ENCODE results near the gene CAPN11. TPM values are rescaled to one million over a fixed set of nuclear protein-coding genes. Genes with fewer than 3 reads are reported as not detected.
"Not testable (repeated sequence)": the region's sequence is repeated elsewhere in the genome, so short reads cannot be mapped to it uniquely, and the experiment has no call there.

CAPN11 gene
- total RNA-seq, 2 donors from 2014 or later, result 2.0 TPM; not detected in 1

DNA sequence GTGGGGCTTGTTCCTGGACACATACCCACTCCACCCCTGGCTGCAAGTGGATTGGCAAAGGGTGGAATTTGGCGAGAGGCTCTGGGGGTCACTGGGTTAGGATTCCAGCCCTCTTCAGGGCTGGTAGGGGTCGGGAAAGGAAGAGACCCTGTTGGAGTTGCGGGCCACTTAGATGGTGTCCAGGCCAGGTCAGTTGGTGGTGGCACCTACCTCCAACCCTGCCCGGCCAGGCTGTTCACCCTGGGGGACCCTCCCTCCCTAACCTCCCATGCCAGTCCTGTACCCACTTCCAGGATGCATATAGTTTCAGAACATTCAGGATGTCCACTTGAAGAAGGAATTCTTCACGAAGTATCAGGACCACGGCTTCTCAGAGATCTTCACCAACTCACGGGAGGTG is 21.0 kb downstream of the CAPN11 start:
- H3K9ac ChIP-seq (ENCODE audit: low read depth in 2 of 2, low read length in 2 of 2), result no peak overlapping the region
- intact Hi-C loops (cut with DNase I), result no loop called here

DNA sequence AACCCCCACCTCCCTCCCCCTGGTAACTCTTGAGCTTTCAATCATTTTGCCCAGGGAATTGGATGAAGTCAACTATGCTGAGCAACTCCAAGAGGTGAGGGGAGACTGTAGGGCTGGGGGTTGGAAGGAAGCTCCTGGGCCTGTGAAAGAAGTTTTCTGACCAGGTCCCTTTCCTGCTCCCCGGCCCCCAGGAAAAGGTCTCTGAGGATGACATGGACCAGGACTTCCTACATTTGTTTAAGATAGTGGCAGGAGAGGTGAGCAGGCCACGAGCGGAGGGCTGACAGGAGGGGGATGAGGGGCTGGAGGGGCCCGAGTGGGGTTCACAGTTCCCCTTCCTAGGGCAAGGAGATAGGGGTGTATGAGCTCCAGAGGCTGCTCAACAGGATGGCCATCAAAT is 21.8 kb downstream of the CAPN11 start:
- no peaks in the 10 kb centered on the region for H3K4me1 ChIP-seq
- H3K9ac ChIP-seq (ENCODE audit: low read depth in 2 of 2, low read length in 2 of 2), result no peak overlapping the region
- no peak overlapping the region for H3K27ac ChIP-seq
- H3K4me3 ChIP-seq, result no peak overlapping the region
- no peaks in the 10 kb centered on the region for H3K27me3 ChIP-seq
- no peaks in the 10 kb centered on the region for H3K9me3 ChIP-seq
- no peaks in the 10 kb centered on the region for H3K36me3 ChIP-seq
- intact Hi-C loops (cut with DNase I), result no loop called here
- no peak for DNase-seq
- TF ChIP-seq, protein P1, sequence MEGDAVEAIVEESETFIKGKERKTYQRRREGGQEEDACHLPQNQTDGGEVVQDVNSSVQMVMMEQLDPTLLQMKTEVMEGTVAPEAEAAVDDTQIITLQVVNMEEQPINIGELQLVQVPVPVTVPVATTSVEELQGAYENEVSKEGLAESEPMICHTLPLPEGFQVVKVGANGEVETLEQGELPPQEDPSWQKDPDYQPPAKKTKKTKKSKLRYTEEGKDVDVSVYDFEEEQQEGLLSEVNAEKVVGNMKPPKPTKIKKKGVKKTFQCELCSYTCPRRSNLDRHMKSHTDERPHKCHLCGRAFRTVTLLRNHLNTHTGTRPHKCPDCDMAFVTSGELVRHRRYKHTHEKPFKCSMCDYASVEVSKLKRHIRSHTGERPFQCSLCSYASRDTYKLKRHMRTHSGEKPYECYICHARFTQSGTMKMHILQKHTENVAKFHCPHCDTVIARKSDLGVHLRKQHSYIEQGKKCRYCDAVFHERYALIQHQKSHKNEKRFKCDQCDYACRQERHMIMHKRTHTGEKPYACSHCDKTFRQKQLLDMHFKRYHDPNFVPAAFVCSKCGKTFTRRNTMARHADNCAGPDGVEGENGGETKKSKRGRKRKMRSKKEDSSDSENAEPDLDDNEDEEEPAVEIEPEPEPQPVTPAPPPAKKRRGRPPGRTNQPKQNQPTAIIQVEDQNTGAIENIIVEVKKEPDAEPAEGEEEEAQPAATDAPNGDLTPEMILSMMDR (IDR thresholded peaks at IDR 0.05), result no peak

More for the DNA sequence above, 21.0 kb downstream of the CAPN11 start:
- no peaks in the 10 kb centered on the region for H3K9me3 ChIP-seq
- no peaks in the 10 kb centered on the region for H3K27me3 ChIP-seq
- no peak overlapping the region for H3K4me3 ChIP-seq
- H3K27ac ChIP-seq, result no peak overlapping the region
- H3K36me3 ChIP-seq, result no peaks in the 10 kb centered on the region
- TF ChIP-seq, protein P1 (IDR thresholded peaks at IDR 0.05), result no peak
- no peaks in the 10 kb centered on the region for H3K4me1 ChIP-seq
- DNase-seq, result no peak

DNA sequence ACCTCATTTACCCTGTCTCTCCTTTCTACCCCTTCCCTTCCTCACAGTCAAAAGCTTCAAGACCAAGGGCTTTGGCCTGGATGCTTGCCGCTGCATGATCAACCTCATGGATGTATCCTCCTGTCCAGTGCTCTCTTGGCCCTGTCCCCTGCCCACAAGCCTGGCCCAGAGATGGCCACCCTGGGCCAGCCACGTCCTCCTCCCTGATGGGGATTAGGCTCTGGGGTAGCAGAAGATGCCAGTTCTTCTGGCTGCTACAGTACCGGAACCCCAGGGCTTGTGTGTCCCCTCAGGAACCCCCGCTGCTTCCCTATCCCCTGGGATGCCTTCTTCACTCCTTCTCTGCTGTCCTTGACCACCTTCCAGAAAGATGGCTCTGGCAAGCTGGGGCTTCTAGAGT is 22.3 kb downstream of the CAPN11 start:
- no peak overlapping the region for H3K9ac ChIP-seq (ENCODE audit: low read depth in 2 of 2, low read length in 2 of 2)
- H3K27me3 ChIP-seq, result no peaks in the 10 kb centered on the region
- no peak for DNase-seq
- H3K4me3 ChIP-seq, result no peak overlapping the region
- H3K9me3 ChIP-seq, result no peaks in the 10 kb centered on the region
- intact Hi-C loops (cut with DNase I), result no loop called here
- H3K27ac ChIP-seq, result no peak overlapping the region
- no peaks in the 10 kb centered on the region for H3K4me1 ChIP-seq
- no peaks in the 10 kb centered on the region for H3K36me3 ChIP-seq
- TF ChIP-seq, protein P1 (IDR thresholded peaks at IDR 0.05), result no peak

DNA sequence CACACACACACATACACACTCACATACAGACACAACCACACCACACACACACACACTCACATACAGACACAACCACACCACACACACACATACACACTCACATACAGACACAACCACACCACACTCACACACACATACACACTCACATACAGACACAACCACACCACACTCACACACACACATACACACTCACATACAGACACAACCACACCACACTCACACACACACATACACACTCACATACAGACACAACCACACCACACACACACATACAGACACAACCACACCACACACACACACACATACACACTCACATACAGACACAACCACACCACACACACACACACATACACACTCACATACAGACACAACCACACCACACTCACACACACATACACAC is 23.2 kb downstream of the CAPN11 start:
- H3K36me3 ChIP-seq; H3K4me1 ChIP-seq; H3K9me3 ChIP-seq; DNase-seq; intact Hi-C loops (cut with DNase I); H3K27me3 ChIP-seq; H3K4me3 ChIP-seq; H3K9ac ChIP-seq (ENCODE audit: low read depth in 2 of 2, low read length in 2 of 2); H3K27ac ChIP-seq: not testable (repeated sequence)

DNA sequence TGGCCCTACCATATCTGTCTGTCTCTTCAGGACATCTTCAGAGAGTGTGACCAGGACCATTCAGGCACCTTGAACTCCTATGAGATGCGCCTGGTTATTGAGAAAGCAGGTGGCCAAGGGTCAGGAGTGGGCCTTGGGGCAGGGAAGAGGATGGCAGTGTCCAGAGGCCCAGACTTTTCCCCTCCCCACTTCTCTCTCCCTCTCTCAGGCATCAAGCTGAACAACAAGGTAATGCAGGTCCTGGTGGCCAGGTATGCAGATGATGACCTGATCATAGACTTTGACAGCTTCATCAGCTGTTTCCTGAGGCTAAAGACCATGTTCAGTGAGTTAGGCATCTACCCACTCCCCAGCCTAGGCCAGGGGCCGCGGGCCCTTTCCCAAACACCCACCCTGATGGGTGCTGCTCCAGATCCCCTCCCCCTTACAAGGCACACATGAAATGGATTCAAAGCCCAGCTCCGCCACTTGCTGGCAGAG is 24.3 kb downstream of the CAPN11 start:
- no peaks in the 10 kb centered on the region for H3K4me1 ChIP-seq
- intact Hi-C loops (cut with DNase I), result no loop called here
- H3K4me3 ChIP-seq, result no peak overlapping the region

DNA sequence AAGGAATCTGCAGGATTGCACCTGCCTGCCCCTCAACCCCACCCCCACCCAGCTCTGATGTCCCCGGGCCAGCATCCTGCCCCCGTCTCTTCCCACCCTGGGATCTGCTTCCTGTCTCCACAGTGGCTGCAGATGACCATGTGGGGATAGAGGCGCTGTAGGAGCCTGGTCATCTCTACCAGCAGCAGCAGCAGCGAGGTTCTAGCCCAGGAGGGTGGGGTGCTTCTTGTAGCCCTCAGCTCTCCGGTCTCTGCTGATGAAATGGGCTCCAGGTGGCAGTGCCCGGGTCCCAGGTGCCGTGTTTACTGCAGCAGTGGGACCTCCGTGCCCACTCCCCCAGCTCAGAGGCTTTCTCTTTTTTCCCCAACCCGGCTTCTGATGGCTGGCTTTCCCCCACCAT is 25.2 kb downstream of the CAPN11 start:
- TF ChIP-seq, protein P1 (IDR thresholded peaks at IDR 0.05), result no peak
- intact Hi-C loops (cut with DNase I), result no loop called here

More for the DNA sequence above, 24.3 kb downstream of the CAPN11 start:
- Histone ChIP-seq H3K27me3 (no peaks in the 10 kb centered on the region), H3K9ac (ENCODE audit: low read depth in 2 of 2, low read length in 2 of 2) (no peak overlapping the region), H3K36me3 (no peaks in the 10 kb centered on the region), H3K9me3 (no peaks in the 10 kb centered on the region), H3K27ac (no peak overlapping the region)
- no peak for DNase-seq
- TF ChIP-seq, protein P1 (IDR thresholded peaks at IDR 0.05), result no peak

DNA sequence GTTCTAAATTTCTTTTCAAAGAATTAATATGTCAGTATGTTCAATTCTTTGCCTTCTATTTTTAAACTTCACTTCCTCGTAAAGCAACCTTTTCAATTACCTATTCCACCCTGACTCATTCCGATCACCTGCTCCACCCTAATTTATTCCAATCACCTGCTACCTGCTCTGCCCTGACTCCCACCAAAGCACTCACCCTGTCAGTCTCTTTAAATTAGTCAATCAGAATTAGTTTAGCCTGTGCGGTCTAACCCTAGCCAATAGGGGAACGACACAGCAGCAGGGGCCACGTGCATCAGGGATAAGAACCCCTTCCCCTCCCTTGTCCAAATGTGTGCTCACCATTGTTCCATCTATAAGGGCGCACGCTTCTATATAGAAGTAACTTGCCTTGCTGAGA is 26.7 kb downstream of the CAPN11 start:
- H3K36me3 ChIP-seq, H3K27ac ChIP-seq: not testable (repeated sequence)

More for the DNA sequence above, 25.2 kb downstream of the CAPN11 start:
- Histone ChIP-seq H3K36me3 (no peaks in the 10 kb centered on the region), H3K27ac (no peak overlapping the region), H3K9ac (ENCODE audit: low read depth in 2 of 2, low read length in 2 of 2) (peak overlapping the region in 1 of 2 donors; percentile 18), H3K27me3 (no peaks in the 10 kb centered on the region), H3K4me1 (no peaks in the 10 kb centered on the region), H3K9me3 (no peaks in the 10 kb centered on the region), H3K4me3 (no peak overlapping the region)
- DNase-seq, result no peak

More for the DNA sequence above, 26.7 kb downstream of the CAPN11 start:
- H3K4me1 ChIP-seq; intact Hi-C loops (cut with DNase I); H3K9ac ChIP-seq (ENCODE audit: low read depth in 2 of 2, low read length in 2 of 2); H3K9me3 ChIP-seq; H3K4me3 ChIP-seq; H3K27me3 ChIP-seq; DNase-seq: not testable (repeated sequence)
